ENCODE results near the gene PRKD2. TPM values are rescaled to one million over a fixed set of nuclear protein-coding genes. Genes with fewer than 3 reads are reported as not detected.

Gene PRKD2
- total RNA-seq, 1 experiment from 2014 or later = 100 TPM

Small RNA genes lying within 50 kb of the gene (microRNA-seq; reads per million reads assigned to microRNA genes)
- 2.1 reads per million for gene MIR320E (ENCODE audit: borderline number of aligned reads)

Other genes with a start within 250 kb of the PRKD2 start
- gene PNMA8A, start 245.6 kb downstream of the PRKD2 start, total RNA-seq (2021) = 24.8 to 30.5 TPM (median 25.4 TPM) in 3 replicates
- 2.8 to 4.0 TPM (median 3.6 TPM) in 3 replicates for gene PNMA8B, start 221.2 kb downstream of the PRKD2 start, total RNA-seq (2021)
- gene CALM3, start 115.8 kb downstream of the PRKD2 start, total RNA-seq (2021) = 306 to 350 TPM (median 346 TPM) in 3 replicates
- 0.24 TPM in 1 of 3 replicates, not detected in the others for gene PTGIR, start 92.0 kb downstream of the PRKD2 start, total RNA-seq (2021)
- not detected in 3 replicates for gene GNG8, start 80.9 kb downstream of the PRKD2 start, total RNA-seq (2021)
- 1.8 to 1.9 TPM (median 1.8 TPM) in 3 replicates for gene DACT3, start 55.9 kb downstream of the PRKD2 start, total RNA-seq (2021)
- 23.4 to 26.1 TPM (median 24.1 TPM) in 3 replicates for gene FKRP, start 28.9 kb upstream of the PRKD2 start, total RNA-seq (2021)
- 126 to 144 TPM (median 137 TPM) in 3 replicates for gene STRN4, start 29.3 kb upstream of the PRKD2 start, total RNA-seq (2021)
- 173 to 239 TPM (median 187 TPM) in 3 replicates for gene SLC1A5, start 71.5 kb upstream of the PRKD2 start, total RNA-seq (2021)
- 232 to 249 TPM (median 234 TPM) in 3 replicates for gene AP2S1, start 133.7 kb upstream of the PRKD2 start, total RNA-seq (2021)
- 47.2 to 56.3 TPM (median 47.3 TPM) in 3 replicates for gene ARHGAP35, start 143.9 kb upstream of the PRKD2 start, total RNA-seq (2021)